HG03097 (cell line): ENCODE data around the gene SPANXD.
"Not testable (repeated sequence)": the region's sequence is repeated elsewhere in the genome, so short reads cannot be mapped to it uniquely, and the experiment has no call there.

ENCODE experiments used
- ATAC-seq: cut with Tn5 transposase; IDR thresholded peaks from one replicate; pipeline ENCODE4 v1.9.1; 2021; ENCODE audit not compliant: unreplicated experiment, low FRiP score

The SPANXD gene

GRCh38 chrX:141698639-141699038 is at the start of gene SPANXD:
Gene SPANXD, minus strand, starts transcription at chrX:141698739. Its CDS starts 334 bp downstream, at chrX:141698405.
- ATAC-seq, result not testable (repeated sequence)

GRCh38 chrX:141742666-141743065 is 44.1 kb upstream of the SPANXD start:
- ATAC-seq, result no peak

- ATAC-seq, result no peak
Observed at GRCh38 chrX:141736656-141737055, 38.1 kb upstream of the SPANXD start.

- ATAC-seq, result no peak
Observed at GRCh38 chrX:141733371-141733770, 34.8 kb upstream of the SPANXD start.

- ATAC-seq, result no peak
Observed at GRCh38 chrX:141732031-141732430, 33.5 kb upstream of the SPANXD start.

GRCh38 chrX:141724186-141724585 is 25.6 kb upstream of the SPANXD start:
- no peak for ATAC-seq

GRCh38 chrX:141714680-141715079 is 16.1 kb upstream of the SPANXD start:
- ATAC-seq, result no peak

- no peak for ATAC-seq
Observed at GRCh38 chrX:141701072-141701471, 2.5 kb upstream of the SPANXD start.

GRCh38 chrX:141673946-141674345 is 24.6 kb downstream of the SPANXD start:
- ATAC-seq, result no peak

- no peak for ATAC-seq
Observed at GRCh38 chrX:141669689-141670088, 28.9 kb downstream of the SPANXD start.

- no peak for ATAC-seq
Observed at GRCh38 chrX:141668371-141668770, 30.2 kb downstream of the SPANXD start.

- ATAC-seq, result no peak
Observed at GRCh38 chrX:141662781-141663180, 35.8 kb downstream of the SPANXD start.

- no peak for ATAC-seq
Observed at GRCh38 chrX:141652286-141652685, 46.3 kb downstream of the SPANXD start.
